OCI-LY7 (cell line): ENCODE results near the gene TRAF3IP1. TPM values are rescaled to one million over a fixed set of nuclear protein-coding genes. Genes with fewer than 3 reads are reported as not detected.

ENCODE experiments used
- BruUV-seq: library from RNA; stranded (reverse); fragments of 400-500 nt; replicated peaks from 2 replicates; lab custom pipeline; 2021; lab: Mats Ljungman, UMichigan
- CTCF ChIA-PET: fragments of 300-600 bp; sonication (Branson Sonifier 250); formaldehyde crosslinking; loops from one replicate; lab custom pipeline; 2022; ENCODE audit warnings: antibody characterized with exemption; ENCODE audit not compliant: unreplicated experiment; lab: Charles Lee
- POLR2A ChIA-PET: fragments of 300-600 bp; sonication (Branson Sonifier 250); formaldehyde crosslinking; loops from one replicate; lab custom pipeline; 2022; ENCODE audit warnings: antibody characterized with exemption; lab: Charles Lee
- DNase-seq: peaks from one replicate; pipeline ENCODE4 v3.0.0-alpha.2; 2015; ENCODE audit warnings: low spot score
- H2AFZ ChIP-seq: fragments of 200-600 bp; sonication (generic), shearing (Covaris generic); 2 replicates; pipeline ENCODE4 v1.6.1; 2014; ENCODE audit warnings: mild to moderate bottlenecking, antibody characterized with exemption, low read length, moderate library complexity
- H3K27ac ChIP-seq: fragments of 200-600 bp; sonication (generic); 2 replicates; pipeline ENCODE4 v1.5.1; 2014; ENCODE audit warnings: mixed run types, low read depth, mild to moderate bottlenecking, moderate library complexity, low read length, inconsistent platforms; ENCODE audit not compliant: poor library complexity, severe bottlenecking
- H3K36me3 ChIP-seq: fragments of 200-600 bp; sonication (generic); 2 replicates; pipeline ENCODE4 v1.6.1; 2014; ENCODE audit warnings: mild to moderate bottlenecking, antibody characterized with exemption, low read length, moderate library complexity, mixed read lengths; ENCODE audit not compliant: insufficient read depth
- H3K4me1 ChIP-seq: fragments of 200-600 bp; sonication (generic); 2 replicates; pipeline ENCODE4 v1.5.1; 2014; ENCODE audit warnings: mild to moderate bottlenecking, low read length; ENCODE audit not compliant: insufficient read depth, poor library complexity, severe bottlenecking
- H3K4me2 ChIP-seq: fragments of 200-600 bp; sonication (generic); 2 replicates; pipeline ENCODE4 v1.6.1; 2014; ENCODE audit warnings: mild to moderate bottlenecking, low read length
- H3K4me3 ChIP-seq: fragments of 200-600 bp; sonication (generic); 2 replicates; pipeline ENCODE4 v1.5.1; 2014; ENCODE audit warnings: mild to moderate bottlenecking, low read depth, low read length; ENCODE audit not compliant: poor library complexity, severe bottlenecking
- H3K79me2 ChIP-seq: fragments of 200-600 bp; sonication (generic); 2 replicates; pipeline ENCODE4 v1.6.1; 2016; ENCODE audit warnings: low read depth, mild to moderate bottlenecking, low read length, moderate library complexity, mixed read lengths; ENCODE audit not compliant: insufficient read depth
- H3K9me2 ChIP-seq: fragments of 200-600 bp; sonication (generic); 2 replicates; pipeline ENCODE4 v1.6.1; 2016; ENCODE audit warnings: mild to moderate bottlenecking, low read length, mixed read lengths; ENCODE audit not compliant: insufficient read depth
- H3K9me3 ChIP-seq: fragments of 200-600 bp; sonication (generic); 2 replicates; pipeline ENCODE4 v1.6.1; 2014; ENCODE audit warnings: mild to moderate bottlenecking, mixed run types, low read length, mixed read lengths
- H4K20me1 ChIP-seq: fragments of 200-600 bp; sonication (generic); 2 replicates; pipeline ENCODE4 v1.6.1; 2014; ENCODE audit warnings: mild to moderate bottlenecking, antibody characterized with exemption, low read length, moderate library complexity, mixed read lengths; ENCODE audit not compliant: insufficient read depth
- CTCF ChIP-seq: fragments of 200-600 bp; sonication (generic); conservative IDR thresholded peaks from 2 replicates; pipeline ENCODE4 v1.5.1; 2014; ENCODE audit warnings: mild to moderate bottlenecking, antibody characterized with exemption, low read length, moderate library complexity, mixed read lengths
- EZH2phosphoT487 ChIP-seq: fragments of 200-600 bp; sonication (generic); IDR thresholded peaks from 2 replicates; pipeline ENCODE4 v1.6.1; 2018; ENCODE audit warnings: low read depth, borderline replicate concordance, mild to moderate bottlenecking, mixed run types, antibody characterized with exemption, low read length, moderate library complexity, mixed read lengths
- intact Hi-C: fragments of 100-400 bp; cut with micrococcal nuclease; formaldehyde crosslinking; loops from one replicate; pipeline ENCODE4 v1.10.0; 2022; ENCODE audit not compliant: unreplicated experiment
- total RNA-seq, 2 experiments: library from RNA; depleted of rRNA in 1 of 2; stranded (reverse); fragments of >200 nt in 1 of 2; shearing (Covaris generic) in 1 of 2; gene quantifications; 2 replicates each; pipeline ENCODE4 v1.2.3, GENCODE V29; 2014 to 2022

The TRAF3IP1 gene
- total RNA-seq, 2 experiments from 2014 or later: 8.2 to 13.8 TPM

GRCh38 chr2:238277695-238278094, 42.6 kb upstream of the TRAF3IP1 start:
- no peak for DNase-seq
- H3K79me2 ChIP-seq: peaks cover 6% of the 10 kb centered on the region; the same call in 1 of the 2 replicates
- H3K9me3 ChIP-seq: no peaks in the 10 kb centered on the region
- no TSS peak for BruUV-seq
- intact Hi-C loops: no loop called here
- peaks cover 7% of the 10 kb centered on the region for H3K4me1 ChIP-seq
- no peak for TF ChIP-seq CTCF
- no peak for TF ChIP-seq EZH2phosphoT487
- H3K36me3 ChIP-seq: peaks cover 46% of the 10 kb centered on the region
- ChIA-PET POLR2A (no interaction called here), CTCF (no interaction called here)
- no peak overlapping the region for H3K4me2 ChIP-seq
- no peaks in the 10 kb centered on the region for H3K9me2 ChIP-seq
- H3K27ac ChIP-seq: no peak overlapping the region
- no peak overlapping the region for H3K4me3 ChIP-seq
- H2AFZ ChIP-seq: no peak overlapping the region
- no peaks in the 10 kb centered on the region; the same call in 1 of the 2 replicates for H4K20me1 ChIP-seq

GRCh38 chr2:238278626-238279323, 41.5 kb upstream of the TRAF3IP1 start:
- DNase-seq: peak; percentile 24
- Histone ChIP-seq H3K4me3 (no peak overlapping the region), H3K9me3 (no peaks in the 10 kb centered on the region), H3K27ac (no peak overlapping the region), H3K9me2 (no peaks in the 10 kb centered on the region), H3K36me3 (peaks cover 41% of the 10 kb centered on the region), H3K4me1 (peaks cover 17% of the 10 kb centered on the region), H3K4me2 (no peak overlapping the region), H4K20me1 (no peaks in the 10 kb centered on the region; the same call in 1 of the 2 replicates), H2AFZ (no peak overlapping the region), H3K79me2 (peaks cover 6% of the 10 kb centered on the region; the same call in 1 of the 2 replicates)
- intact Hi-C loops: no loop called here
- ChIA-PET POLR2A (interaction anchor here (0.6 kb wide), 1 partner anchor 44 kb away, joined by 3 read pairs; no protein-coding TSS in a partner anchor), CTCF (no interaction called here)
- no peak for TF ChIP-seq EZH2phosphoT487
- no peak for TF ChIP-seq CTCF
- BruUV-seq: no TSS peak

- DNase-seq: no peak
- H3K4me1 ChIP-seq: peaks cover 19% of the 10 kb centered on the region
- intact Hi-C loops: no loop called here
- no TSS peak for BruUV-seq
- no peak overlapping the region for H3K27ac ChIP-seq
- H3K36me3 ChIP-seq: peaks cover 36% of the 10 kb centered on the region
- H3K79me2 ChIP-seq: peaks cover 6% of the 10 kb centered on the region; the same call in 1 of the 2 replicates
- CTCF ChIA-PET: no interaction called here
- no peak overlapping the region for H3K4me3 ChIP-seq
- no peak overlapping the region for H3K4me2 ChIP-seq
- POLR2A ChIA-PET: interaction anchor here (0.6 kb wide), 1 partner anchor 43 kb away, joined by 3 read pairs; no protein-coding TSS in a partner anchor
- no peak overlapping the region for H2AFZ ChIP-seq
- H4K20me1 ChIP-seq: no peaks in the 10 kb centered on the region; the same call in 1 of the 2 replicates
- no peaks in the 10 kb centered on the region for H3K9me3 ChIP-seq
- TF ChIP-seq CTCF (no peak), EZH2phosphoT487 (no peak)
- no peaks in the 10 kb centered on the region for H3K9me2 ChIP-seq
Observed at GRCh38 chr2:238279324-238279682, 41.0 kb upstream of the TRAF3IP1 start.
